Natural killer cell (primary cell): ENCODE results near the gene TMC6. TPM values are rescaled to one million over a fixed set of nuclear protein-coding genes. Genes with fewer than 3 reads are reported as not detected.
"Not testable (repeated sequence)": the region's sequence is repeated elsewhere in the genome, so short reads cannot be mapped to it uniquely, and the experiment has no call there.

Experiments used
- ATAC-seq, 3 donors: fragments of 150-1000 bp in 2 of 3; fragments of 200-7000 bp in 1 of 3; cut with Tn5 transposase; 1 replicate in 1 of 3; 2 replicates in 2 of 3; pipeline ENCODE4 v1.10.0; 2021; ENCODE audit warnings: mild to moderate bottlenecking in 2 of 3, moderate library complexity in 2 of 3
- DNase-seq, 2 donors: peaks; one replicate each; pipeline versions ENCODE4 v3.0.0 to v3.0.0-alpha.2; 2013 to 2021; ENCODE audit warnings: mixed read lengths in 1 of 2
- H3K27ac ChIP-seq: one replicate; pipeline ENCODE4 v1.5.1; 2013; ENCODE audit warnings: mild to moderate bottlenecking, low read length
- H3K27me3 ChIP-seq: one replicate; pipeline ENCODE4 v1.6.1; 2013; ENCODE audit warnings: low read length; ENCODE audit not compliant: control insufficient read depth, insufficient read depth
- H3K36me3 ChIP-seq: one replicate; pipeline ENCODE4 v1.6.1; 2013; ENCODE audit warnings: low read length; ENCODE audit not compliant: control insufficient read depth, insufficient read depth
- H3K4me1 ChIP-seq: one replicate; pipeline ENCODE4 v1.6.1; 2013; ENCODE audit warnings: low read length; ENCODE audit not compliant: control insufficient read depth, insufficient read depth
- H3K4me3 ChIP-seq: one replicate; pipeline ENCODE4 v1.5.1; 2013; ENCODE audit warnings: low read length
- H3K9me3 ChIP-seq: one replicate; pipeline ENCODE4 v1.6.1; 2013; ENCODE audit warnings: low read length; ENCODE audit not compliant: control insufficient read depth, insufficient read depth
- H3K27ac Mint-ChIP-seq, 2 donors: one replicate each; pipeline ENCODE4 v1.8.0; 2022; ENCODE audit warnings: mild to moderate bottlenecking in 2 of 2, mixed read lengths in 2 of 2, moderate library complexity in 1 of 2
- H3K27me3 Mint-ChIP-seq, 2 donors: one replicate each; pipeline ENCODE4 v1.8.0; 2022; ENCODE audit warnings: low read depth in 2 of 2, mixed read lengths in 2 of 2
- H3K36me3 Mint-ChIP-seq: one replicate; pipeline ENCODE4 v1.8.0; 2022; ENCODE audit warnings: mixed read lengths
- H3K4me1 Mint-ChIP-seq, 2 donors: one replicate each; pipeline ENCODE4 v1.8.0; 2022; ENCODE audit warnings: mixed read lengths in 2 of 2
- H3K4me3 Mint-ChIP-seq: one replicate; pipeline ENCODE4 v1.8.0; 2022; ENCODE audit warnings: mild to moderate bottlenecking, moderate library complexity, mixed read lengths
- H3K9me3 Mint-ChIP-seq, 2 donors: one replicate each; pipeline ENCODE4 v1.8.0; 2022; ENCODE audit warnings: mixed read lengths in 2 of 2
- WGBS: methylation state at CpG from one replicate; pipeline ENCODE4 v1.1.7; 2013; ENCODE audit warnings: missing lambda C conversion rate; ENCODE audit not compliant: insufficient coverage; 5-methylcytosine and 5-hydroxymethylcytosine counted together
- intact Hi-C: fragments of 100-400 bp; cut with micrococcal nuclease; formaldehyde crosslinking; loops from one replicate; pipeline ENCODE4 v1.14.2; 2022
- total RNA-seq, 4 donors: library from RNA; stranded (reverse); fragments of 120-200 nt in 1 of 4; gene quantifications; one replicate each; pipeline versions ENCODE4 v1.2.3 to v1.2.4, GENCODE V29; 2013 to 2022
- TF ChIP-seq, protein P1 (sequence below): fragments of 200-600 bp; IDR thresholded peaks from one replicate; pipeline ENCODE4 v1.8.0; 2022; ENCODE audit warnings: antibody characterized with exemption

TMC6 gene
- total RNA-seq, 3 donors from 2014 or later (not counting 1 experiment from before 2014, with no cell fraction given): 653 to 825 (median 687) TPM

DNA sequence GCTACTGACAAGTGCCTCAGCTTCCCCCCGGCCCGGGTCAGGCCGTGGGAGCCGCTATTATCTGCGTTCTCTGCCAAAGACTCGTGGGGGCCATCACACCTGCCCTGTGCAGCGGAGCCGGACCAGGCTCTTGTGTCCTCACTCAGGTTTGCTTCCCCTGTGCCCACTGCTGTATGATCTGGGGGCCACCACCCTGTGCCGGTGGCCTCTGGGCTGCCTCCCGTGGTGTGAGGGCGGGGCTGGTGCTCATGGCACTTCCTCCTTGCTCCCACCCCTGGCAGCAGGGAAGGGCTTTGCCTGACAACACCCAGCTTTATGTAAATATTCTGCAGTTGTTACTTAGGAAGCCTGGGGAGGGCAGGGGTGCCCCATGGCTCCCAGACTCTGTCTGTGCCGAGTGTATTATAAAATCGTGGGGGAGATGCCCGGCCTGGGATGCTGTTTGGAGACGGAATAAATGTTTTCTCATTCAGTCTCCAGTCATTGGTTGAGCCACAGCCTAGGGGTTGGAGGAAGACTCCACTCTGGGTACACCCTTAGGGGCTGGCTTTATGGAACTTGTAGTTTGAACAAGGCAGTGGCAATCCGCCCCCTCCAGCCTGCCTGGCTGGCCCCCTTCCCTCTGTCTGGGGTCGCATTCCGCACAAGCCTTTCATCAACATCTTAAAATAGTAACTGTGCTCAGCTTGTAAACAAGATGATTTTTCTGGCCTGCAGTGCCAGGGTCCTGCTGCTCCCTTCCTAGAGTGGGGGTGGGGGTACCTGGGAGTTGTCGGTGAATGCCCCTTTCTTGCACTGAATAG, 43.9 kb upstream of the TMC6 start:
- Histone ChIP-seq H3K4me3 (no peak overlapping the region), H3K9me3 (no peaks in the 10 kb centered on the region), H3K4me1 (peaks cover 80% of the 10 kb centered on the region), H3K27ac (peak overlapping the region; percentile 66), H3K36me3 (peaks cover 10% of the 10 kb centered on the region), H3K27me3 (no peaks in the 10 kb centered on the region)
- intact Hi-C loops: no loop called here
- Mint-ChIP-seq H3K9me3 (no peaks in the 10 kb centered on the region), H3K4me3 (no peak overlapping the region), H3K4me1 (peaks cover 20 to 38% of the 10 kb centered on the region in 2 donors), H3K27ac (peak overlapping the region; percentile 60 to 68), H3K27me3 (no peaks in the 10 kb centered on the region), H3K36me3 (no peaks in the 10 kb centered on the region)
- ATAC-seq: no peak
- 59% methylated on average over 19 of the region's 19 CpGs for WGBS
- TF ChIP-seq, protein P1, sequence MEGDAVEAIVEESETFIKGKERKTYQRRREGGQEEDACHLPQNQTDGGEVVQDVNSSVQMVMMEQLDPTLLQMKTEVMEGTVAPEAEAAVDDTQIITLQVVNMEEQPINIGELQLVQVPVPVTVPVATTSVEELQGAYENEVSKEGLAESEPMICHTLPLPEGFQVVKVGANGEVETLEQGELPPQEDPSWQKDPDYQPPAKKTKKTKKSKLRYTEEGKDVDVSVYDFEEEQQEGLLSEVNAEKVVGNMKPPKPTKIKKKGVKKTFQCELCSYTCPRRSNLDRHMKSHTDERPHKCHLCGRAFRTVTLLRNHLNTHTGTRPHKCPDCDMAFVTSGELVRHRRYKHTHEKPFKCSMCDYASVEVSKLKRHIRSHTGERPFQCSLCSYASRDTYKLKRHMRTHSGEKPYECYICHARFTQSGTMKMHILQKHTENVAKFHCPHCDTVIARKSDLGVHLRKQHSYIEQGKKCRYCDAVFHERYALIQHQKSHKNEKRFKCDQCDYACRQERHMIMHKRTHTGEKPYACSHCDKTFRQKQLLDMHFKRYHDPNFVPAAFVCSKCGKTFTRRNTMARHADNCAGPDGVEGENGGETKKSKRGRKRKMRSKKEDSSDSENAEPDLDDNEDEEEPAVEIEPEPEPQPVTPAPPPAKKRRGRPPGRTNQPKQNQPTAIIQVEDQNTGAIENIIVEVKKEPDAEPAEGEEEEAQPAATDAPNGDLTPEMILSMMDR: no peak
- DNase-seq: no peak

DNA sequence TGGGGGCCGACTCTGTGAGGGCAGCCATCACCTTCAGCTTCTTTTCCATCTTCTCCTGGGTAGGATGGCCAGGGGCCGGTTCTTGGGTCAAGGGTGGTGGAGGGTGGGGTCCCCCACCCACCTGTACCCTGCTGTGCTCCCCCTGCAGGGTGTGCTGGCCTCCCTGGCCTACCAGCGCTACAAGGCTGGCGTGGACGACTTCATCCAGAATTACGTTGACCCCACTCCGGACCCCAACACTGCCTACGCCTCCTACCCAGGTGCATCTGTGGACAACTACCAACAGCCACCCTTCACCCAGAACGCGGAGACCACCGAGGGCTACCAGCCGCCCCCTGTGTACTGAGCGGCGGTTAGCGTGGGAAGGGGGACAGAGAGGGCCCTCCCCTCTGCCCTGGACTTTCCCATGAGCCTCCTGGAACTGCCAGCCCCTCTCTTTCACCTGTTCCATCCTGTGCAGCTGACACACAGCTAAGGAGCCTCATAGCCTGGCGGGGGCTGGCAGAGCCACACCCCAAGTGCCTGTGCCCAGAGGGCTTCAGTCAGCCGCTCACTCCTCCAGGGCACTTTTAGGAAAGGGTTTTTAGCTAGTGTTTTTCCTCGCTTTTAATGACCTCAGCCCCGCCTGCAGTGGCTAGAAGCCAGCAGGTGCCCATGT, 43.2 kb upstream of the TMC6 start:
- H3K4me3 ChIP-seq, H3K4me3 Mint-ChIP-seq, H3K36me3 ChIP-seq, H3K9me3 Mint-ChIP-seq, ATAC-seq, H3K36me3 Mint-ChIP-seq, H3K27me3 Mint-ChIP-seq, H3K9me3 ChIP-seq, DNase-seq, intact Hi-C loops, H3K27me3 ChIP-seq: not testable (repeated sequence)
- peak overlapping the region; percentile 23 to 68 for H3K27ac Mint-ChIP-seq
- H3K4me1 ChIP-seq: peaks cover 78% of the 10 kb centered on the region
- H3K4me1 Mint-ChIP-seq: peaks cover 20 to 38% of the 10 kb centered on the region in 2 donors
- H3K27ac ChIP-seq: peak overlapping the region; percentile 5
- WGBS: 86% methylated on average over 17 of the region's 19 CpGs

GRCh38 chr17:78170692-78171590, 42.4 kb upstream of the TMC6 start:
- ATAC-seq: no peak
- H3K4me1 ChIP-seq: peaks cover 71% of the 10 kb centered on the region
- peak overlapping the region; percentile 62 for H3K4me3 Mint-ChIP-seq
- H3K36me3 ChIP-seq: peaks cover 10% of the 10 kb centered on the region
- H3K27ac Mint-ChIP-seq: peak overlapping the region in 1 of 2 donors; percentile 68
- TF ChIP-seq, protein P1: no peak
- H3K27me3 Mint-ChIP-seq: no peaks in the 10 kb centered on the region
- no peak overlapping the region for H3K27ac ChIP-seq
- no peak overlapping the region for H3K4me3 ChIP-seq
- H3K36me3 Mint-ChIP-seq: no peaks in the 10 kb centered on the region
- peak in 1 of 2 donors; percentile 25 for DNase-seq
- no peaks in the 10 kb centered on the region for H3K9me3 ChIP-seq
- WGBS: 80% methylated on average over 31 of the region's 31 CpGs
- H3K9me3 Mint-ChIP-seq: no peaks in the 10 kb centered on the region
- no peaks in the 10 kb centered on the region for H3K27me3 ChIP-seq
- H3K4me1 Mint-ChIP-seq: peaks cover 20 to 33% of the 10 kb centered on the region in 2 donors
- intact Hi-C loops: no loop called here
